RPMI7951 (cell line): ENCODE measurements around the gene ZNF462. TPM values are rescaled to one million over a fixed set of nuclear protein-coding genes. Genes with fewer than 3 reads are reported as not detected.
"Not testable (repeated sequence)": the region's sequence is repeated elsewhere in the genome, so short reads cannot be mapped to it uniquely, and the experiment has no call there.

ENCODE experiments used
- DNase-seq: peaks from one replicate; pipeline ENCODE4 v3.0.0-alpha.2; 2012; ENCODE audit warnings: low read depth
- total RNA-seq: library from RNA; depleted of rRNA; stranded (reverse); fragments of >200 nt; shearing (Covaris generic); gene quantifications from 2 replicates; pipeline ENCODE4 v1.2.3, GENCODE V29; 2014

Gene ZNF462
- total RNA-seq, 1 experiment from 2014 or later = 14.2 TPM

DNA sequence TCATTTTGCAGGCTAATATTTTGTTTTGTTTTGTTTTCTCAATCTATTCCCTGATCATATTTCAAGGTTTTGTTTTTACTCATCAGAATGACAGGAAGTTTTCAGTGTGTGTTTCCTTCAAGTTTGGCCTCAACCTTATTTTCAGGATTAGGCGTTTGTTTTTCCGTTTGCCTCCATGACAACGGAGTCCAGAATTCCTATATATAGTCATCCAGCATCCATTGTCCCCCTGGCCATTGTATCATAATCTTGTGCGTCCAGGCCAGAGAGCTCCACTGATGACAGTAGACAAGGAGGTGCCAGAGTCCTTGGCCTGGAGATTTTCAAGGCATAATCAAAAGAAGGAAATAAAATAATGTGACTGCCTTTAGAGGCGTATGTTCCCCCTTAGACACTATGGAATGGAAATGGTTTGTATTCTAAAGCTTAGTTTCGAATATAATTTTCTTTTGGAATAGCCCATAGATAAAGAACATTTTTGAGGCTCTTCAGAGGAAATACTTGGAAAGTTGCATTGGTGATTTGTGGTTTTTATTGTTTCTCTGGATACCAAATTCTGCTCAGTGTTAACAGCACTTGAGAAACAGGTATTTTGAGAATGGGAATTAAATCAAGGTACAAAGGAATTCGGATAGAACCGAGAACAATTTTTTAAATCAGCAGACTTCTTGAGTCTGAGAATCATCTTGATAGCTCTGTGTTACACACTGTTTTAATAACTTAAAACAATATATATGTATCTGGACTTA is 99.8 kb downstream of the ZNF462 start:
- DNase-seq = peak; percentile 12

DNA sequence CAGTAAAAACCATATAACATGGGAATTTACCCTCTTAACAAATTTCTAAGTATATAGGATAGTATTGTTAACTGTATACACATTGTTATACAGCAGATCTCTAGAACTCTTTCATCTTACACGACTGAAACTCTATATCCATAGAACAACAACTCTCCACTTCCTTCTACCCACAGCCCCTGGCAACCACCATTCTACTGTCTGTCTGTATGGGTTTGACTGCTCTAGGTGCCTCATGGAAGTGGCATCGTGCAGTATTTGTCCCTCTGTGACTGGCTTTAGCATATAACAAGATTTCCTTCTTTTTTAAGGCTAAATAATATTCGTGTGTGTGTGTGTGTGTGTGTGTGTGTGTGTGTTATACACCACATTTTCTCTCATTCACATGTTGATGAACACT is 100.7 kb downstream of the ZNF462 start:
- no peak for DNase-seq

DNA sequence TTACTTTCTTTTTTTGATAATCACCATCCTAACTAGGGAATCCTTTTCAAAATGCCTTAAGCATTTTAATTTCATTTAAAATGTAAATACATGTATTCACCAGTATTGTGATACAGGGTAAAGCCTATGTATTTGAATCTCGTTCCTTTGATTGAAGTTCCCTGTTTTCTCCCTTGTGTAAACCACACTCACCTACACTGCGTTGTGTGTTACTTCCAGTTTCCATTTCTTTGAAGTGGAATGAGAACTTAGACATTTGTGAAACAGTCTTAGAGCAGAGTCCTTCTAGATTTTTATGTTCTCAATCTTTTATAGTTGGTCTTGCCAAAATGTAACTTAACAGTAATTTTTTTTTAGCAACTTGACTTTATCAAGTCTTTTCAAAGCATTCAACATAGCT is 101.4 kb downstream of the ZNF462 start:
- no peak for DNase-seq

DNA sequence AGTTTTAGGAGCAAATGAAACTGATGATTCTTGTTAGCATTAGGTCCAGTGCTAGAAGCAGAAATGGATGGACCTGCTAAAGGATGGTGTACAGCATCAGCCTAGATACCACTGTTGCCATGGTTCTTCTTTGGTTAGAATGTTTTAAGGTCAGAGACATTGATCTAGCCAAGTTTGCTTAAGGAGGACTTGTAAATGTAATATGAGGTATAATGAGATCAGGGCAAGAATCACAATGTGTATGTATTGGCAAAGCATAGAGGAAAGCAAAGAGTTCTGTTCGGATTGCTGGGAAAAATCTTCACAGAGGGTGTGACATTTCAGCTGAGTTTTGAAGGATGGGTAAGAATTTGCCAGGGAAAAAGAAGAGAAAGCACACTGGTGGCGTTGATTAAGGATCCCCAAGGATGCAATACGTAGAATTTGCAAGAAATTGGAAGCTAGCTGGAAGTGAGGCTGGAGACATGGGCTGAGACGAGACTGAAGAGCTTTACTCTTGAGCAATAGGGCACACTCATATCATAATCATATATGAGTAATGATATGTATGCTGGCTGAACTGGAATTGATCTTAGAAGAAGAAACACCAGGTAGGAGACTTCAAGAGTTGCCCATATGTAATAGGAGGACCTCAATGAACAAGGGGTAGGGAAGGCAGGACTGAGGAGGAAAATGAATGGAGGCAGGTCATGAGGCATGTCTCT is 102.0 kb downstream of the ZNF462 start:
- no peak for DNase-seq

DNA sequence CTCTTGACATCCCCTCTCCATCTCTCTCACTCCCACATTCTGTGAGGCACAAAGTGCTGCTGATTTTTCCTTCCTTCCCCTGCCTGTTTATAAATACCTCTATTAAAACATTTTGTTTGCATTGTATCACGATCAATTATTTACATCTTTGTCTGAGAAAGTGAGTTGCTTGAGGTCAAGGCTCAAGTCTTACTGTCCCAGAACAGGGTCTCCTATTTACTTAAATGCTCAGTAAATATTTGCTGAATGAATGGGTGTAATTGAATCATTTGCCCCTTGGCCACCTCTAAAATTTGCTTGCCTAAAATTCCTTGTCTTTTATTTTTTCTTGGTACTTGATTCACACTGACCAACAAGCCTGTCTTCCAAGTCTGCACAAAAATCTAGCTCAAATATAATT is 103.5 kb downstream of the ZNF462 start:
- DNase-seq = no peak

DNA sequence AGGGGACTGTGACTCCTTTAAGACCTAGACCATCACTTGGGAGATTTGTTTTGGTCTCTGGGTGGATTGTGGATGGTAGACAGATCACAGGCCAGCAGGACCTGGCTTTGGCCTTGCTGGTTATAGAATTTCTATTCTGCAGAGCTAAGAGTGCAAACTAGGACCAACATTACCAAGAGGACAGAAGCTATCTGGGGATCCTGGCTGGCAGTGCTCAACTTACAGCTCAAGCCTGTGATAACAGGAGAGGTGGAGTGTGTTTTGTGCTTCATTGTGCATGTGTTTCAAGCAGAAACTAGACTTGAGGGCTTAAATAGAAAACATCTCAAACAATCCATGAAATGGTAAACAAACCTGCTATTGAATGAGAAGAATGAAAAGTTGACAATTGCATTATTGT is 106.7 kb downstream of the ZNF462 start:
- DNase-seq = no peak

DNA sequence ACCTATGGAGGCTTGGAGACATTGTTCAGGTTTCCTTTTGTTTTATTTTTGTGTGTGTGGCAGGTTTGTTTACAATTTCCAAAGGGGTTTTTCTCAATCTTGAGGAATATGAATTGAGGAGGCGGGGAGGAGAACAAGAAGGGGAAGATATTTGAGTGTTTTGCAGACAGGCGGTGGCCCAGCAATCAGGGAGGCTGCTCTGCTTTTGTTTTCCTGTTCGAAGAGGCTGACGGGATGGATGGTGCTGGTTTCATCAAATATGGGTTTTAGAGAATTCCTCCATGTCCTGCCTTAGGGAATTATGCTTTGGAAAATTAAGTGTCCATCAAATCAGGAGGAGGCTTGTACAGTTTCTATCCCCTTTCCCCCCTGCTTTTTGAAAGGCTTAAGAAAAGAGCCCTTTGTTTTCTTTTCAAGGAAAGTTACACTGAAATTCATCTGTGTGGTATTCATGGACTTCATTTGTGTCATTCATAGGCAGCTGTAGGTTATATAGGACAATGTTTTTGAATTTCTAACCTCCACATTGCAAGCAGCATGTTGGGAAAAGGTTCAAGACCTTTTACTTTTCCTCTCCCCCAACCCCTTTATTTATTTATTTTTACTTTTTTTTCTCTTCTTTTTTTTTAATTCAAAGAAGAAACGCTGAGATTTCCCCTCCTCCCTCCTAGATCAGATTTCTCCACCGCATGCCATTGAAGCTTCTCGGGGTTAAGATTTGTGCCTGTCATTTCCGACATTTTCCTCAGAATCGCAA is 107.4 kb downstream of the ZNF462 start:
- DNase-seq = peak; percentile 25

DNA sequence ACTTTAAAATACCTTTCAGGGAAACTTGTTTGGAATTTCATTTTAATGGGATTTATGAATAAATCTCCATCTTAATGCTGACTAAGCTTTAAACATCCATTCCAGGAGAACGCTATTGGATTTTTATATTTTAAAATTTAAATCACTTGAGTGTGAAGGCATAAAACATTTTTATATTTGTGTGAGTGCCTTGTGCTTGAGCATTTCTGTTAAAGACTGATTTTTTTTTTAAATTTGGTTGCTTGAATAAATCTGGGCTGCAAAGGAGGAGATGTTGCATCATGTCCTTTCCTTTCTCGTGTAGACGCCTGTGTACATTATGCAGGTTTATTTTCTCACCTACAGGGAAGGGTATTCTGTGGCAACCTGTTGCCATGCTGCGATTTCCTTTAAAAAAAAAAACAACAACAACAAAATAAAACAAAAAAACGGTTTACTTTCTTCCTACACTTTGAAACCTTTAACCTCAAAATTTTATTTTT is 108.1 kb downstream of the ZNF462 start:
- DNase-seq = no peak

DNA sequence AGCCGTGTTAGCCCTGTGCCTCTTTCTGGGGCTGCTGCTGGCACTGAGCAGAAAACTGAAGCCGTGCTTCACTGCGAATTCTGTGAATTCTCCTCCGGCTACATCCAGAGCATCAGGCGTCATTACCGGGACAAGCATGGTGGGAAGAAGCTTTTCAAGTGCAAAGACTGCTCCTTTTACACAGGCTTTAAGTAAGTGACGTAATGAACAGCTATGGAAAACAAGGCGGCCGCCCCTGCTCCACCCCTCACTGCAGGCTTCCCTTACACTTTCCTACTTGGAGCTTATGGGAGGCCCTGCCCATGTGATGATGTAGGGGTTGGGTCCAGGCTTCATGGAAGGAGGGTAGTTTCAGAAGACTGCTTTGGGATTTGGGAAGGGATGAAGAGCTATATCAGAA is 109.1 kb downstream of the ZNF462 start:
- DNase-seq = no peak

DNA sequence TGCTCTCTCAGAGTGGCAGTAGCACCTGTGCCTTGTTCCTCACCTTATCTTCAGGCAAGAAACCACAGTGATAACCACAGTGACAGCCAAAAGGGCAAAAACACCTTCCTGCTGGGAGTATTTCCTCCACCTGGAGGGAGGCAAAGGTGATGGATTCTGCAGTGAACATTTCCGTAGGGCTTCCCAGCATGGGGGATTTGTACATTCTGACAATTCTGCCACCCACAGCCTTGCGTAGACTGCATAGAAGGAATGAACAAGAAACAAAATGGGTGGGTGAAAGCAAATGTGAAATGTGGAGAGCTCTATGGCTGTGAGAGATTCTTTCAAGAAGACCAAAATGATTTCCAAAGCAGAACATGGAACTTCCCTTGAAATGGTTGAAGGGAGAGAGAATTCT is 111.4 kb downstream of the ZNF462 start:
- no peak for DNase-seq

DNA sequence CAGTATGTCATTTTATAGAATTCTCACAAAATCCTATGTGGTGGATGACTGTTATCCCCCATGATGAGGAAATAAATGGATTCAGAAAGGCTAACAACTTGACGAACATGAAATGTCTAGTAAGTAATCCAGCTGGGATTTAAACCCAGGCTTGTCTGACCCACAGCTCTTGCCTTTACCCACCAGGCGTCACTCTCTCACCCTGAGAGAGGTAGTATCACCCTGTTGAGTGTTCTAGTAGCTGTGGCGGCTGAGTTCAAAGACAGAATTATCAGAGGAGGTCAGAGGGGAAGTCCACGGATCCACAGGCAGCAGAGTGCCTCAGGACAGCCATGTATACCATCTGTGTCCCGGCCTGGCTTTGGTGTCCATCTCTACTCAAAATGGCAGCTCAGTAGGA is 113.8 kb downstream of the ZNF462 start:
- DNase-seq = no peak

DNA sequence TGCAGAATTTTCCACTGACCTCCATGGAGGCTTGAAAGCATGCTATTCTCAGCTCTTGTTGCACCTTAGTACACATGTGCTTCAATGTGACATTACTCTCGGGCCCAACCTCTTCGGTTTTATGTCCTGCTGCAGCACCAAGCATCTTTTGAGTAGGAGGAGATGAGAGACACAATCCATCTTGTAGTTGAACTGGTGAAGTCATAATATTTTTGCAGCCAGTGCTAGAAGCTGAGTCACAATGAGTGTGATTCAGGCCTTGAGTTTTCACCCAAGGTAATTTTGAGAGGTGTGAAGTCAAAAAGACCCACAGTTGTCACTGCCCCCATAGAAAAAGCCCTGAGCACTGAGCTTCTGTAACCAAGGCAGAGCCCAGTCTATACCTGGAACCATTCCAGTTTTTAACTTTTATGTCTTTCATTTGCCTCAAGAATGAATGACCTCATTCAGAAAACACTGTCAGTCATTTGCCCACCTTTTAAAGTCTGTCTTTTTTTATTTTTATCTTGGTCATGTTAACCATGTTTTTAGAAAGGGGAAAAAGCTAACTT is 117.7 kb downstream of the ZNF462 start:
- DNase-seq = peak; percentile 9

DNA sequence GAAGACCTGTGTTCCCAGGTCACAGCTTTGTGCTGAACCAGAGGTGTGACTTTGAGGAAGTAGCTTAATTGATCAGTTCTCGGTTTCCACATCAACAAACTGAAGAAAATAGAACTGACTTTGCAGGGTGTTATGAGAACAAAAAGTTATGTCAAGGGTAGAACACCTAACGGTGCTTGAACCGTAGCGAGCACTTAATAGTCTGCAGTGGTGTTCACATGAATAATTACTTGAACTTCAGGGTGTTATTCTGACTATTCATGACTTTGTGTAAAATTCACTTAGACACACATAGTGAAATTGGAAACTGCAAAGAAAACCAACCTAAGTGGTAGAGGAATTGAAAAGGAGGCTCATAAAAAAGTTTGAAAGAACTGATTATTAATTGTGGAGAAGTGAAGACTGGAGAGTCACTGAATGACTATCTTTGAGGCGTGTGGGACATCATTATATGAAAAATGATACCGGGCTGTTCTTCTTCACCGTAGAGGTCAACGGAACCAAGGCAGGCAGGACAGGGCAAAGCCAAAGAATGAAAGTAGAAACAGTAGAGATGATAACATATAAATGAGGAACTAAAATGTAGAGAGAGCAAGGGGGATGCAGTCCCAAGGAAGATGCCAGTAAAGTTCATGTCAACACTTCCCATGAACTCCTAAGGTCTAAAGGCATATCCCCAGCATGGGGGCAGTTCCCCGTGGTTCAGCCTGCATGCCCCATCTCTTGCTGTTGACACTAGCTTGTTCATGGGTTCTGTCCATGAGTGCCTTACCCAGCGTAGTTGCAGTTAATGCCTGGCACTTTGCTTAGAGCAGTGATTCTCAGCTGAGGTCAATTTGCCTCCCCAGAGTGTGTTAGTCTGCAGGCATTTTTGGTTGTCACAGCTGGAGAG is 118.7 kb downstream of the ZNF462 start:
- no peak for DNase-seq

DNA sequence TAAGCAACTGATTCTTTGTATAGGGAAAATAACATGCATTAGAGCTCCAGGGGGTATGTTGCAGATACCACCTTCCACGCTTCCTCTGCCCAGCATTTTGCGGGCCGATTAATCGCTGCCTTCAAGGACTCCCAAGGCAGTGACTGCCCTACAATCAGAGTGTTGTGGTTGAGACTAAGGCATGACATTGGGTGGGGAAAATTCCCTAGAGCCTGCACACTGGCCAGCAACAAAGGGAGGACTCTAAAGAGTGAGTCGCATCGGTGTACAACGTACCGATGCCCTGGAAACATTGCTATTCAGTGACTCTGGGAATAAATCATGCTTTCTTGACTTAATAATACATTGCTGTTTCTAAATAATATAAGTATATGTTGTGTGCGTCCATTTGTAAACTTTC is 119.7 kb downstream of the ZNF462 start:
- no peak for DNase-seq

DNA sequence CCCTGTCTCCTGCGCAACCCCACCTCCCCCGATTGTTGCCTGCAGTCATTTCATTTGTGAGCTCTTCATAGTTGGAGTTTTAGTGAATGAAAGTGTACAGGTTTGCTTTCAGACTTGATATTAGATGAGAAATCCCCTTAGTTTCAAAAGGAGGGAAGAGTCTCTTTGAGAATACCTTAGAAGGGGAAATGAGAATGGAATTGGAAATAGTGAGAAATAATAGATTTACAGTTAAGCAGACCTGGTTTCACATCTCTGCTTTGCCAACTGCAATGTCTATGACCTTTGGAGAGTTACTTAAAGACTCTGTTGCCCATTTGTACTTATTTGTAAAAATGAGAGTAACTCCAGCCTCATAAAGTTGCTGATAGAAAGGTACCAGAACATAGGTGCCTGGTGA is 120.4 kb downstream of the ZNF462 start:
- no peak for DNase-seq

DNA sequence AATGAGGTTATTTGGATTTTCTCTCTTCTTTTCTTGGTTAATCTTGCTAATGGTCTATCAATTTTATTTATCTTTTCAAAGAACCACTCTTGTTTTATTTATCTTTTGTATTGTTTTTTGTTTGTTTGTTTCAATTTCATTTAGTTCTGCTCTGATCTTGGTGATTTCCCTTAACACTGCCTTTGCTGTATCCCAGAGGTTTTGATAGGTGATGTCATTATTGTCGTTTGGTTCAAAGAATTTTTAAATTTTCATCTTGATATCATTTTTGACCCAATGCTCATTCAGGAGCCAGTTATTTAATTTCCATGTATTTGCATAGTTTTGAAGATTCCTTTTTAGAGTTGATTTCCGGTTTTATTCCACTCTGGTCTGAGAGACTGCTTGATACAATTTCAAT is 126.9 kb downstream of the ZNF462 start:
- not testable (repeated sequence) for DNase-seq

DNA sequence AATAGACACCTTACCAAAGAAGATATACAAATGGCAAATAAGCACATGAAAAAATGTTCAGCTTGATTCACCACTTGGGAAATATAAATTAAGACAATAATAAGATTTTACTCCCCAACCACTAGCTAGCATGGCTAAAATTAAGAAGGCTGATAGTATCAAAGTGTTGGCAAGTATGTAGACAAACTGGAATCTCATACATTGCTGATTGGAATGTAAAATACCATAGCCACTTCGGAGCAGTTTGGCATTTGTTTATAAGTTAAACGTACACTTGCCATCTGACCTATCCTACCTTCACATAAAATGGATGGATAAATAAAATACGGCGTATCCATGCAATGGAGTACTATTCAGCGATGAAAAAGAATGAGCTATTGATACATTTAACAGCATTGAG is 129.2 kb downstream of the ZNF462 start:
- no peak for DNase-seq

DNA sequence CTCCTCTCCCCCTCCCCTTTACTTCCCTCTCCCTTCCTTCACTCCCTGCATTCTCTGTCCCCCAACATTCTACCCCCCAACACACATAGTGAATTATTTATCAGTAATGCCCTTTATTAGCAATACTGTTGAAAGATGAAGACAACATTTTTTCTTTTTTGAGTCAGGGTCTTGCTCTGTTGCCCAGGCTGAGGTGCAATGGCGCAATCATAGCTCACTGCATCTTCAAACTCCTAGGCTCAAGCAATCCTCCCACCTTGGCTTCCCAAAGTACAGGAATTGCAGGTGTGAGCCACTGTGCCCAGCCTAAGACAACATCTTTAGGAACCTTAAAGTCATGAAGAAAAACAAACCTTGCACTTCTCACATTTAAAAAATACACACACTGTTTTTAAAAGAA is 130.6 kb downstream of the ZNF462 start:
- DNase-seq = no peak

DNA sequence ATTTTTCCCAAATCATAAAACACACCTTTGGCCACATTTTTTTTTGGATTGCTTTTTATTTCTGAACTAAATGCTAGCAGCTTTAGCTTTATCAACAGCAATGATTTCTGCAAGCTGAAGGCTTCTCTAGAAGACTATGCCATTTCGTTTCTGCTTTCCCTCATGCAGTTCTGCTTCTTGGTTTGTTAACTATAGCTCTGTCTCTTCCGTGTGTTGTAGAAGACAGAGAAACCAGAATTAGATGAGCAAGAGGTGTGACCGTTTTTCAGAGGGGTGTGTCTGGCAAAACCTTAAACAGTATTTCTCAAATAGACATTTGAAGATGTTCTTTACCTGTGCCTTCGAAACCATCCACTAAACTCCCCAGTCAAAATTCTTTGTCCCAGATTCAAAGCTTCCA is 131.5 kb downstream of the ZNF462 start:
- no peak for DNase-seq

DNA sequence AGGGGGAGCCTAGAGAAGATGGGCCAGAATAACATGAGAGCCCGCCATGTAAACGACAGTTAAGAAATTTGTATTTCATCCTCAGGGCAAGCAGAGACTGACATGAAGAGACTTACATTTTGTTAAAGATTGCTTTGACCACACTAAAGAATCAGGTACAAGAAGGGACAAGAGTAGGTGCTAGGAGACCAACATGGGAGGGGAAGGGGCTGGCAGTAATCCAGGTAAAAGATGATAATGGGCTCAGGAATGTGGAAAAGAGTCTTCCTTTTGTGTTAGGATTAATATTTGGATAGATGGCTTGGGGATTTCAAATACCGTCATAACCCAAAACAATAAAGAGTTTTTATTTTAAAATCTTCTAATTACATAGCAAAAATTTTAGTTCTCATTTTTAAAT is 137.3 kb downstream of the ZNF462 start:
- DNase-seq = peak; percentile 10

DNA sequence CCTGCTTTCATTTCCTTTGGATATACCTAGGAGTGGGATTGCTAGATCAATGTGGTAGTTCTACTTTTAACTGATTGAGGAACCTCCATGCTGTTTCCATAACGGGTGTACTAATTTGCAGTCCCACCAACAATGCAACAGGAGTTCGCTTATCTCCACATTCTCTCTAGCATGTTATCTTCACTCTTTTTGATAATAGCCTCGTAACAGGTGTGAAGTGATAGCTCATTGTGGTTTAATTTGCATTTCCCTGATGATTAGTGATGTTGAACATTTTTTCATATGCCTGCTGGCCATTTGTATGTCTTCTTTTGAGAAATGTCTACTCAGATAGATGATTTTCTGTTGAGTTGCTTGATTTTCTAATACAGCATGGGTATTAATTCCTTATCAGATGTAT is 142.2 kb downstream of the ZNF462 start:
- DNase-seq = no peak
